ENCODE data around the gene SPTBN4.
"Not testable (repeated sequence)": the region's sequence is repeated elsewhere in the genome, so short reads cannot be mapped to it uniquely, and the experiment has no call there.

SPTBN4 gene

GRCh38 chr19:40466985-40467734, at the start of gene SPTBN4:
Gene SPTBN4, plus strand, starts transcription at chr19:40467001. Its CDS starts 5,621 bp downstream, at chr19:40472622.
- DNase-seq, result peak; percentile 16

GRCh38 chr19:40417643-40417981, 49.2 kb upstream of the SPTBN4 start:
- no peak for DNase-seq

- DNase-seq, result no peak
Measured at GRCh38 chr19:40418040-40418439, 48.8 kb upstream of the SPTBN4 start.

GRCh38 chr19:40419066-40419612, 47.7 kb upstream of the SPTBN4 start:
- DNase-seq, result no peak

GRCh38 chr19:40419780-40420179, 47.0 kb upstream of the SPTBN4 start:
- DNase-seq, result no peak

- no peak for DNase-seq
Measured at GRCh38 chr19:40420451-40420765, 46.4 kb upstream of the SPTBN4 start.

- peak; percentile 71 for DNase-seq
Measured at GRCh38 chr19:40420766-40421765, 45.7 kb upstream of the SPTBN4 start.

- no peak for DNase-seq
Measured at GRCh38 chr19:40421993-40422747, 44.6 kb upstream of the SPTBN4 start.

- no peak for DNase-seq
Measured at GRCh38 chr19:40422748-40423566, 43.8 kb upstream of the SPTBN4 start.

GRCh38 chr19:40423938-40424337, 42.9 kb upstream of the SPTBN4 start:
- no peak for DNase-seq

- DNase-seq, result no peak
Measured at GRCh38 chr19:40424637-40425449, 42.0 kb upstream of the SPTBN4 start.

- peak; percentile 100 for DNase-seq
Measured at GRCh38 chr19:40425450-40426287, 41.1 kb upstream of the SPTBN4 start, which contains the start of gene SERTAD1. Gene SERTAD1, minus strand, starts transcription at chr19:40425992. Its CDS starts 2,446 bp downstream, at chr19:40423546.

- not testable (repeated sequence) for DNase-seq
Measured at GRCh38 chr19:40428197-40428596, 38.6 kb upstream of the SPTBN4 start.

GRCh38 chr19:40430242-40430641, 36.6 kb upstream of the SPTBN4 start:
- not testable (repeated sequence) for DNase-seq

- DNase-seq, result no peak
Measured at GRCh38 chr19:40431698-40432097, 35.1 kb upstream of the SPTBN4 start.

GRCh38 chr19:40432760-40433159, 34.0 kb upstream of the SPTBN4 start:
- not testable (repeated sequence) for DNase-seq

GRCh38 chr19:40433391-40434216, 33.2 kb upstream of the SPTBN4 start:
- peak; percentile 52 for DNase-seq

GRCh38 chr19:40438284-40438683, 28.5 kb upstream of the SPTBN4 start:
- no peak for DNase-seq

GRCh38 chr19:40441719-40442253, 25.0 kb upstream of the SPTBN4 start:
- no peak for DNase-seq
